ENCODE measurements around the gene ZNF200. TPM values are rescaled to one million over a fixed set of nuclear protein-coding genes. Genes with fewer than 3 reads are reported as not detected.

Gene ZNF200
- total and polyA plus RNA-seq, 2 donors (not counting 3 experiments of a cell fraction or from before 2014, with no cell fraction given): 2.8 to 10.0 TPM

DNA sequence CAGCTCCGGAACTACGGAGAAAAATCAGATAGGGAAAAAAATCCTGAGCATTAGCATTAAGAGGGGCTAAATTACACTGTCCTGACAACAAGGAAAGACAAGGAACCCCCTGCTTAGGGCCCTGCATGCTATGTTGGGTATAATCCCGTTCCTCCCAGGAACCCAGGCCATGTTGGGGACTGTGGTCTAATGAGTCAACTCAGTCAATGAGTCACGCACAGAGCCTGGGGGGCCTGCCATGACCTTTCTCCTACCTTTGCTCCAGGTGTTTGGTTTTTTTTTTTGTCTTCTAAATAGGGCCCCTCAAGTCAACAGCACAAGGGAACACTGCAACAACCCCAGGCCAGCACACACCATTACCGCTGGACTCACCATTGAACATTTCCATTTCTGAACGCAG lies 8.9 kb upstream of the ZNF200 start:
- no peak for DNase-seq (ENCODE audit: low read depth, low spot score)
- no peak overlapping the region for H2AFZ ChIP-seq (ENCODE audit: low read depth, low read length)
- H3K9me1 ChIP-seq (replicated peaks; ENCODE audit: control insufficient read depth, extremely low read depth, insufficient read depth, low read length): no peaks in the 10 kb centered on the region
- no peaks in the 10 kb centered on the region for H3K79me2 ChIP-seq (ENCODE audit: control insufficient read depth, insufficient read depth, low read length)
- no peak overlapping the region for H3K4me3 ChIP-seq (replicated peaks in 1 of 3; ENCODE audit: insufficient read depth in 1 of 3, low read depth in 1 of 3, low read length in 3 of 3)
- no peak overlapping the region for H3K4me2 ChIP-seq (ENCODE audit: insufficient read depth, low read length)
- intact Hi-C loops (cut with micrococcal nuclease) (no loop called here), dilution Hi-C loops (cut with MboI; ENCODE audit: extremely low pct_ligation_motif_present, low sequenced_read_pairs) (no loop called here)
- H3K9ac ChIP-seq (replicated peaks; ENCODE audit: extremely low read depth, insufficient read depth, low read length): no peak overlapping the region
- H3K9me3 ChIP-seq (replicated peaks; ENCODE audit: control insufficient read depth, insufficient read depth, low read length): no peaks in the 10 kb centered on the region
- no peak for FAIRE-seq
- POLR2A ChIA-PET: no interaction called here
- H3K27ac ChIP-seq (ENCODE audit: insufficient read depth, low read depth, low read length): no peak overlapping the region
- no peaks in the 10 kb centered on the region for H3K4me1 ChIP-seq (ENCODE audit: control insufficient read depth, extremely low read depth, insufficient read depth, low read length)
- H3K36me3 ChIP-seq (ENCODE audit: control insufficient read depth in 2 of 2, extremely low read depth in 1 of 2, insufficient read depth in 2 of 2, low read length in 2 of 2): no peaks in the 10 kb centered on the region
- TF ChIP-seq POLR2A (IDR thresholded peaks at IDR 0.05; ENCODE audit: low read depth, low read length): no peak
- no peak for TF ChIP-seq POLR2AphosphoS5 (IDR thresholded peaks at IDR 0.05; ENCODE audit: insufficient read depth, low read depth, low read length)
- no peak for TF ChIP-seq GATA2 (IDR thresholded peaks at IDR 0.05; ENCODE audit: insufficient read depth, insufficient read length, low read depth, low read length)
- no peak for TF ChIP-seq EZH2 (IDR thresholded peaks at IDR 0.05; ENCODE audit: borderline replicate concordance, low read depth, low read length, severe bottlenecking)
- TF ChIP-seq FOS (IDR thresholded peaks at IDR 0.05; ENCODE audit: borderline replicate concordance, insufficient read depth, low read length): no peak
- no peak for TF ChIP-seq JUN (IDR thresholded peaks at IDR 0.05; ENCODE audit: borderline replicate concordance, insufficient read depth, insufficient read length, low read depth)
- TF ChIP-seq, protein P1, sequence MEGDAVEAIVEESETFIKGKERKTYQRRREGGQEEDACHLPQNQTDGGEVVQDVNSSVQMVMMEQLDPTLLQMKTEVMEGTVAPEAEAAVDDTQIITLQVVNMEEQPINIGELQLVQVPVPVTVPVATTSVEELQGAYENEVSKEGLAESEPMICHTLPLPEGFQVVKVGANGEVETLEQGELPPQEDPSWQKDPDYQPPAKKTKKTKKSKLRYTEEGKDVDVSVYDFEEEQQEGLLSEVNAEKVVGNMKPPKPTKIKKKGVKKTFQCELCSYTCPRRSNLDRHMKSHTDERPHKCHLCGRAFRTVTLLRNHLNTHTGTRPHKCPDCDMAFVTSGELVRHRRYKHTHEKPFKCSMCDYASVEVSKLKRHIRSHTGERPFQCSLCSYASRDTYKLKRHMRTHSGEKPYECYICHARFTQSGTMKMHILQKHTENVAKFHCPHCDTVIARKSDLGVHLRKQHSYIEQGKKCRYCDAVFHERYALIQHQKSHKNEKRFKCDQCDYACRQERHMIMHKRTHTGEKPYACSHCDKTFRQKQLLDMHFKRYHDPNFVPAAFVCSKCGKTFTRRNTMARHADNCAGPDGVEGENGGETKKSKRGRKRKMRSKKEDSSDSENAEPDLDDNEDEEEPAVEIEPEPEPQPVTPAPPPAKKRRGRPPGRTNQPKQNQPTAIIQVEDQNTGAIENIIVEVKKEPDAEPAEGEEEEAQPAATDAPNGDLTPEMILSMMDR (IDR thresholded peaks at IDR 0.05; ENCODE audit: extremely low read depth in 1 of 2, insufficient read depth in 1 of 2, low read depth in 1 of 2, low read length in 2 of 2): no peak
- no peak for TF ChIP-seq MYC (IDR thresholded peaks at IDR 0.05; ENCODE audit: low read depth, low read length)
- no peak for TF ChIP-seq MAX (IDR thresholded peaks at IDR 0.05; ENCODE audit: insufficient read depth, insufficient read length)
- peaks cover 0 to 4% of the 10 kb centered on the region in 2 experiments for H3K27me3 ChIP-seq (ENCODE audit: control insufficient read depth in 2 of 2, insufficient read depth in 2 of 2, low read length in 2 of 2)
- no peaks in the 10 kb centered on the region for H4K20me1 ChIP-seq (replicated peaks; ENCODE audit: control insufficient read depth, extremely low read depth, insufficient read depth, low read length)
- no TSS peak for BruUV-seq (replicated peaks)
- CTCF ChIA-PET: no interaction called here

Measured in endothelial cell of umbilical vein (primary cell).